ENCODE measurements around the gene SLC4A11. TPM values are rescaled to one million over a fixed set of nuclear protein-coding genes. Genes with fewer than 3 reads are reported as not detected.

Gene SLC4A11
- 20.0 TPM for total RNA-seq

GRCh38 chr20:3239026-3239866 lies at the start of gene SLC4A11:
Gene SLC4A11, minus strand, starts transcription at chr20:3239190. Its CDS starts 53 bp downstream, at chr20:3239137.
- peak; percentile 66 for ATAC-seq

- peak; percentile 55 for ATAC-seq
These were observed 44.3 kb upstream of the SLC4A11 start for GRCh38 chr20:3283222-3283820.

GRCh38 chr20:3282271-3283221 lies 43.6 kb upstream of the SLC4A11 start:
- ATAC-seq: no peak

- ATAC-seq: no peak
These were observed 42.4 kb upstream of the SLC4A11 start for GRCh38 chr20:3281437-3281836.

GRCh38 chr20:3279761-3280160 lies 40.8 kb upstream of the SLC4A11 start:
- no peak for ATAC-seq

GRCh38 chr20:3277686-3278465 lies 38.9 kb upstream of the SLC4A11 start:
- ATAC-seq: no peak

GRCh38 chr20:3276680-3277015 lies 37.7 kb upstream of the SLC4A11 start:
- peak; percentile 61 for ATAC-seq

GRCh38 chr20:3275966-3276679 lies 37.1 kb upstream of the SLC4A11 start:
- ATAC-seq: no peak

- no peak for ATAC-seq
These were observed 36.3 kb upstream of the SLC4A11 start for GRCh38 chr20:3275064-3275935.

GRCh38 chr20:3273371-3273770 lies 34.4 kb upstream of the SLC4A11 start:
- no peak for ATAC-seq

GRCh38 chr20:3270051-3270450 lies 31.1 kb upstream of the SLC4A11 start:
- no peak for ATAC-seq

GRCh38 chr20:3262566-3262965 lies 23.6 kb upstream of the SLC4A11 start:
- ATAC-seq: no peak

- peak; percentile 69 for ATAC-seq
These were observed 19.4 kb upstream of the SLC4A11 start for GRCh38 chr20:3258429-3258828.

- ATAC-seq: no peak
These were observed 16.7 kb upstream of the SLC4A11 start for GRCh38 chr20:3255728-3256127.

GRCh38 chr20:3251806-3252205 lies 12.8 kb upstream of the SLC4A11 start:
- ATAC-seq: peak; percentile 66

- ATAC-seq: no peak
These were observed 11.1 kb upstream of the SLC4A11 start for GRCh38 chr20:3250091-3250504.

- no peak for ATAC-seq
These were observed 10.0 kb upstream of the SLC4A11 start for GRCh38 chr20:3248993-3249347.

- ATAC-seq: peak; percentile 61
These were observed 9.4 kb upstream of the SLC4A11 start for GRCh38 chr20:3248167-3248992.

GRCh38 chr20:3247638-3248037 lies 8.6 kb upstream of the SLC4A11 start:
- ATAC-seq: no peak

GRCh38 chr20:3246682-3247081 lies 7.7 kb upstream of the SLC4A11 start:
- no peak for ATAC-seq
